Esophagus muscularis mucosa (tissue), 4 donors: ENCODE results near the gene ITPRIP. TPM values are rescaled to one million over a fixed set of nuclear protein-coding genes. Genes with fewer than 3 reads are reported as not detected.

Source experiments
- DNase-seq: peaks from one replicate; pipeline ENCODE4 v3.0.0-alpha.2; 2017; ENCODE audit errors: extremely low spot score
- H3K27ac ChIP-seq, 4 donors: fragments of 200-600 bp; sonication (generic); replicated peaks in 1 of 4; 1 replicate in 3 of 4; 2 replicates in 1 of 4; pipeline ENCODE4 v1.5.1; 2016 to 2019; ENCODE audit warnings: mild to moderate bottlenecking in 1 of 4
- H3K27me3 ChIP-seq, 4 donors: fragments of 200-600 bp; sonication (generic); one replicate each; pipeline versions ENCODE4 v1.5.1 to v1.6.0; 2016 to 2019
- H3K36me3 ChIP-seq, 4 donors: fragments of 200-600 bp; sonication (generic); one replicate each; pipeline ENCODE4 v1.5.1; 2016 to 2019
- H3K4me1 ChIP-seq, 4 donors: fragments of 200-600 bp; sonication (generic); one replicate each; pipeline ENCODE4 v1.5.1; 2016 to 2019
- H3K4me3 ChIP-seq, 4 donors: fragments of 200-600 bp; sonication (generic); 1 replicate in 2 of 4; 2 replicates in 2 of 4; pipeline ENCODE4 v1.5.1; 2016 to 2019; ENCODE audit warnings: mild to moderate bottlenecking in 4 of 4, moderate library complexity in 1 of 4
- H3K9me3 ChIP-seq, 4 donors: fragments of 200-600 bp; sonication (generic); 1 replicate in 3 of 4; 2 replicates in 1 of 4; pipeline ENCODE4 v1.5.1; 2016 to 2019
- EP300 ChIP-seq: sonication (generic); formaldehyde crosslinking; IDR thresholded peaks from one replicate; pipeline ENCODE4 v1.6.1; 2017; ENCODE audit warnings: antibody characterized with exemption
- POLR2A ChIP-seq: fragments of 450-650 bp; IDR thresholded peaks from one replicate; pipeline ENCODE4 v1.6.1; 2017; ENCODE audit warnings: antibody characterized with exemption, moderate library complexity, mild to moderate bottlenecking, low read depth
- POLR2AphosphoS5 ChIP-seq, 2 donors: sonication (generic); formaldehyde crosslinking; IDR thresholded peaks; one replicate each; pipeline ENCODE4 v1.6.1; 2017; ENCODE audit warnings: antibody characterized with exemption in 2 of 2
- WGBS: methylation state at CpG from one replicate; pipeline ENCODE4 v1.1.5; 2018; 5-methylcytosine and 5-hydroxymethylcytosine counted together
- intact Hi-C: fragments of 100-400 bp; cut with DNase I; formaldehyde crosslinking; loops from one replicate; pipeline ENCODE4 v1.15.1; 2023
- total RNA-seq, 4 donors: library from RNA; depleted of rRNA; stranded (reverse); fragments of >200 nt; gene quantifications; one replicate each; pipeline versions ENCODE4 v1.1.0 to v1.2.1, GENCODE V29; 2016
- TF ChIP-seq, protein P1 (sequence below), 3 experiments: fragments of 200-600 bp in 2 of 3; fragments of 450-650 bp in 1 of 3; sonication (generic) in 2 of 3; IDR thresholded peaks; one replicate each; pipeline ENCODE4 v1.5.1; 2017 to 2019; ENCODE audit warnings: antibody characterized with exemption in 3 of 3, mild to moderate bottlenecking in 2 of 3, moderate library complexity in 1 of 3

ITPRIP gene
- total RNA-seq, 4 donors from 2014 or later: 18.7 to 56.0 (median 39.9) TPM

DNA sequence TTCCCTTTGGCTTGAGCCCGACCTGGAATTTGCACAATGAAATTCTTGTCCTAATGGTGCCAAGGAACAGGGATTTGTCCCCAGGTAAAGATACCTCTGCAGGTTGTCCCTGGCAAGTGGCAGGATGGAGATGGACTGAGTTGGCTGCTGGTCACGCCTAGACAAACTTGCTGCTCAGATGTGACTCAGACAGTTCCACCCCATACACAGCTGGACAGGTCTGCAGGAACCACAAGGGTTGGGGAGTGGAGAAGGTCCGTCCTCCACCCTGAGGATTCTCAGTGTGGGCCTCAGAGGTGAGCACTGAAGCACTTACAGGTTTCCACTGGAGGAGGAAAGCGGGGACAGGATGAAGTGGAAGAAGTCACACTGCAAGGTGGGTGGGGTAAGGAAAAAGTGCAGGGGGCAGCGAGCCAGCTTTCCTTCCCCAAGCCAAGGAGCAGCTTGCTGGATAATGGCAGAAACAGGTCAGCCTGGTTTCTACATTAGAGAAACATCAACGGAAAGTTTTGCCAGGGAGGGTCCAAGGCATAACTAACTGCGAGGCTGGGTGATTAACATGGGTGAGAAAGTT, 20.5 kb downstream of the ITPRIP start:
- H3K9me3 ChIP-seq: no peaks in the 10 kb centered on the region
- H3K27me3 ChIP-seq: no peaks in the 10 kb centered on the region
- H3K27ac ChIP-seq: peak overlapping the region; percentile 74 to 99 (median 82)
- WGBS: 68% methylated on average over 7 of the region's 7 CpGs
- TF ChIP-seq, protein P1, sequence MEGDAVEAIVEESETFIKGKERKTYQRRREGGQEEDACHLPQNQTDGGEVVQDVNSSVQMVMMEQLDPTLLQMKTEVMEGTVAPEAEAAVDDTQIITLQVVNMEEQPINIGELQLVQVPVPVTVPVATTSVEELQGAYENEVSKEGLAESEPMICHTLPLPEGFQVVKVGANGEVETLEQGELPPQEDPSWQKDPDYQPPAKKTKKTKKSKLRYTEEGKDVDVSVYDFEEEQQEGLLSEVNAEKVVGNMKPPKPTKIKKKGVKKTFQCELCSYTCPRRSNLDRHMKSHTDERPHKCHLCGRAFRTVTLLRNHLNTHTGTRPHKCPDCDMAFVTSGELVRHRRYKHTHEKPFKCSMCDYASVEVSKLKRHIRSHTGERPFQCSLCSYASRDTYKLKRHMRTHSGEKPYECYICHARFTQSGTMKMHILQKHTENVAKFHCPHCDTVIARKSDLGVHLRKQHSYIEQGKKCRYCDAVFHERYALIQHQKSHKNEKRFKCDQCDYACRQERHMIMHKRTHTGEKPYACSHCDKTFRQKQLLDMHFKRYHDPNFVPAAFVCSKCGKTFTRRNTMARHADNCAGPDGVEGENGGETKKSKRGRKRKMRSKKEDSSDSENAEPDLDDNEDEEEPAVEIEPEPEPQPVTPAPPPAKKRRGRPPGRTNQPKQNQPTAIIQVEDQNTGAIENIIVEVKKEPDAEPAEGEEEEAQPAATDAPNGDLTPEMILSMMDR (IDR thresholded peaks at IDR 0.05): no peak
- TF ChIP-seq EP300 (no peak), POLR2A (no peak)
- H3K4me1 ChIP-seq: peaks cover 75 to 81% (median 78%) of the 10 kb centered on the region in 4 donors
- peaks cover 28 to 47% (median 31%) of the 10 kb centered on the region in 4 donors for H3K36me3 ChIP-seq
- no peak for DNase-seq
- H3K4me3 ChIP-seq: no peak overlapping the region
- intact Hi-C loops: no loop called here

DNA sequence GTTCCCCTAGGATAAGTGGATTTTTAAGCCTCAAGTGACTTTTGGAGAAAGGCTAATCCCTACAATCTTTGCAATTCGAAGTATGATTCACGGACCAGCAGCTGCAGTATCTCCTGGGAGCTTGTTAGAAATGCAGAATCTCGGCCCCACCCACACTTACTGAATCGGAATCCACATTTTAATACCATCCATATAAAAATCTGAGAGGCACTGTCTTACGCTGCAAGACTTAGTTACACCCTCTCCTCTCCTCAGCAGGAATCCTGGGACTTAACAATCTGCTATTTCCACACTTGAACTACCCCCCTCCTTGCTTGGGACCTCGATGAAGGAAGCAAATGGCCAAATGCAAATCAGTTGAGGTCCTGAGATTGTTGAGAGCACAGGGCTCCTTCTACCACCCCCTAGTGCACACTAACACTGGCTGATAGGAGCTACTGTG, 21.0 kb downstream of the ITPRIP start:
- peaks cover 75 to 81% (median 78%) of the 10 kb centered on the region in 4 donors for H3K4me1 ChIP-seq
- intact Hi-C loops: no loop called here

DNA sequence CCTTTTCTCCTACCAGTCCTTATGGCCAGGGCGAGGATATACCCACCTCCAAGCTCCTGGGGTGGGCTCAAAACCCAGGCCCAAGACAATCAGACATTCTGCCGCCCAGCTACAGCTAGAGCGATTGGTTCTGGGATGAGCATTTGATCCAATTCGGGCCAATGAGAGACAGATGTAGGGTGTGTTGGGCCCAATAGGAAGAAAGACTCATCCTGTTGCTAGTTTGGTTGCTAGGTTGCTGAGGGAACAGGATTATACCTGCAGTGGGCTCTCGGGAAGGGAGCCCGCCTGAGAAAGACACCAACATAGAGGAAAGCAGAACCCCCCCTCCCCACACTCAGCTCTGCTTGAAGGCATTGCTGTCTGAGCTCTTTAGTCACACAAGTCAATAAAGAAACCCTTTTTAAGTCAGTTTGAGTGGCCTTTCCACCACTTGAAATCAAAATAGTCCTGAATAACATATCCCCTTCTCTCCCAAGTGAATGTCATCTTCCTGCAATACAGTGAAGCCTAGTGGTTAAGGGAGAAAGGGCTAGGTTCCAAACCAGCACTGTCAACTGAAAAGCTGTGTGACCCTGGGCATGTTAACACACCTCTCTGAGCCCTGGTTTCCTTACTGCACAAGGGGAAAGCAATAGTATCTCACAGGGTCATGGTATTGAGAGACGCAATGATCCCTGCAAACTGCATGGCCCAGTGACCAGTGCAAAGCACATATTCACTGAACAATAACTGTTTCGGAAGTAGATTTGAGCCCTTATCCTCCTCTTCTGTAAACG, 21.8 kb downstream of the ITPRIP start:
- intact Hi-C loops: no loop called here
- peaks cover 75 to 81% (median 78%) of the 10 kb centered on the region in 4 donors for H3K4me1 ChIP-seq
- H3K9me3 ChIP-seq: no peaks in the 10 kb centered on the region
- peak overlapping the region; percentile 74 to 99 (median 82) for H3K27ac ChIP-seq
- H3K4me3 ChIP-seq: no peak overlapping the region
- 86% methylated on average over 9 of the region's 9 CpGs for WGBS
- H3K27me3 ChIP-seq: no peaks in the 10 kb centered on the region
- peaks cover 28 to 60% (median 44%) of the 10 kb centered on the region in 4 donors for H3K36me3 ChIP-seq
- DNase-seq: no peak
- TF ChIP-seq EP300 (no peak), POLR2AphosphoS5 (IDR thresholded peaks at IDR 0.05) (no peak), POLR2A (no peak)
- TF ChIP-seq, protein P1 (IDR thresholded peaks at IDR 0.05): no peak

More for the DNA sequence above, 21.0 kb downstream of the ITPRIP start:
- no peak for TF ChIP-seq POLR2A
- no peak for TF ChIP-seq EP300
- TF ChIP-seq, protein P1 (IDR thresholded peaks at IDR 0.05): no peak
- peak in 1 of 2 donors; percentile 60 for TF ChIP-seq POLR2AphosphoS5 (IDR thresholded peaks at IDR 0.05)
- H3K27ac ChIP-seq: peak overlapping the region; percentile 74 to 99 (median 82)
- no peak overlapping the region for H3K4me3 ChIP-seq
- no peaks in the 10 kb centered on the region for H3K27me3 ChIP-seq
- DNase-seq: no peak
- 27% methylated on average over 6 of the region's 6 CpGs for WGBS
- peaks cover 28 to 52% (median 36%) of the 10 kb centered on the region in 4 donors for H3K36me3 ChIP-seq
- no peaks in the 10 kb centered on the region for H3K9me3 ChIP-seq

DNA sequence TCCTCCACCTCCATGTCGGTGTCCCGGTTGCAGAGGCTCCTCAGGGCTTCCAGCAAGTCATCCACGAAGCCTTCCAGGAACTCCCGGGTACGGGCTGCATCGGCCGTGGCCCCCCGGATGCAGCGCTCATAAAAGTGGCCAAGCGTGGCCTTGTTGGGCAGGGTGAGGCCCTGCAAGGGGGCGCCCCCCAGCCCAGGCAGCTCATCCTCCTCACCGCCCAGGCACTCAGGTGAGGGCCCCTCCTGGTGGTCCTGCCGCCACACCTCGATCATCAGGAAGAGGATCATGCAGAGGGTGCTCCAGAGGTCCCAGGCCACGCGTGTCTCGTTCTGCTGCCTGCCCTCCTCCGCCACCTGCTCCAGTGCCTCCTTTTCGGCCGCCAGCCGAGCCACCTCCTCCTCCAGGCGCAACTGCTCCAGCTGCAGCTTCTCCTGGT, 22.8 kb downstream of the ITPRIP start:
- H3K4me1 ChIP-seq: peaks cover 74 to 81% (median 78%) of the 10 kb centered on the region in 4 donors

More for the DNA sequence above, 22.8 kb downstream of the ITPRIP start:
- WGBS: 93% methylated on average over 20 of the region's 22 CpGs
- peaks cover 28 to 70% (median 49%) of the 10 kb centered on the region in 4 donors for H3K36me3 ChIP-seq
- TF ChIP-seq EP300 (no peak), POLR2A (no peak), POLR2AphosphoS5 (IDR thresholded peaks at IDR 0.05) (no peak)
- TF ChIP-seq, protein P1 (IDR thresholded peaks at IDR 0.05): no peak
- H3K4me3 ChIP-seq: no peak overlapping the region
- intact Hi-C loops: no loop called here
- no peak for DNase-seq
- peak overlapping the region in 3 of 4 donors; percentile 74 to 99 (median 80) for H3K27ac ChIP-seq
- no peaks in the 10 kb centered on the region for H3K27me3 ChIP-seq
- H3K9me3 ChIP-seq: no peaks in the 10 kb centered on the region
